Measurements from ENCODE around the gene THTPA.

THTPA gene

DNA sequence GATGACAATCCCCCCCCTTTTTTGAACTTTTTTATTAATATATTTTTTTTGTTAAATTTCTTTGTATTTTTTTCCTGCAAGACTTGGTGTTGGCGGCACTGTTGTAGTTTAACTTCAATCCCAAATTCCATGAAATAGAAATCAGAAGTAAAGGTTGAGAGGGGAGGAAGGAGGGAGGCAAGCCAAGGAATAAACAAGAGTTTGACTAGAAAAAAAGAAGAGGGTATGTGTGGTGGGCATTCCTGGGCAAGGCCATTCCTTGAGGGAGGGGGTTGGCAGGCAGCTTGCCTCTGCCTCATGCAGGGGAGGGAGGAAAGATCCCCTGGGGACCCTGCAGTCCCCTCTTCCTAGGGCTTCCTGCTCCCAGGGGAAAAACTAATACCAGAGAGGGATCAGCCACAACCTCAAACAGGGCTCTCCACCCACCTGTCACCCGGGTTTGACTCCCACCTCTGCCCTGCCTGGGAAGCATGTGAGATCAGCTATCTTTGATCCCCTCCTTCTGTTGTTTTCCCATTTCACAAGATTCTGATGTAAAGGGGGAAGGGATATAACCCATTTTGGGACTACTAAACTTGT lies 12.0 kb downstream of the THTPA start:
- no peak for ATAC-seq (replicated peaks; ENCODE audit: extremely low read depth, poor library complexity, severe bottlenecking)
- peaks cover 31% of the 10 kb centered on the region for H3K4me1 Mint-ChIP-seq
- H3K4me3 Mint-ChIP-seq, result peak overlapping the region; percentile 98
- H3K9me3 Mint-ChIP-seq, result no peaks in the 10 kb centered on the region
- peaks cover 12% of the 10 kb centered on the region for H3K36me3 Mint-ChIP-seq (ENCODE audit: insufficient read depth)
- H3K27me3 Mint-ChIP-seq, result peaks cover 16% of the 10 kb centered on the region
- peak overlapping the region; percentile 97 for H3K27ac Mint-ChIP-seq (ENCODE audit: low read depth)
- DNase-seq (ENCODE audit: low spot score in 2 of 2), result no peak

DNA sequence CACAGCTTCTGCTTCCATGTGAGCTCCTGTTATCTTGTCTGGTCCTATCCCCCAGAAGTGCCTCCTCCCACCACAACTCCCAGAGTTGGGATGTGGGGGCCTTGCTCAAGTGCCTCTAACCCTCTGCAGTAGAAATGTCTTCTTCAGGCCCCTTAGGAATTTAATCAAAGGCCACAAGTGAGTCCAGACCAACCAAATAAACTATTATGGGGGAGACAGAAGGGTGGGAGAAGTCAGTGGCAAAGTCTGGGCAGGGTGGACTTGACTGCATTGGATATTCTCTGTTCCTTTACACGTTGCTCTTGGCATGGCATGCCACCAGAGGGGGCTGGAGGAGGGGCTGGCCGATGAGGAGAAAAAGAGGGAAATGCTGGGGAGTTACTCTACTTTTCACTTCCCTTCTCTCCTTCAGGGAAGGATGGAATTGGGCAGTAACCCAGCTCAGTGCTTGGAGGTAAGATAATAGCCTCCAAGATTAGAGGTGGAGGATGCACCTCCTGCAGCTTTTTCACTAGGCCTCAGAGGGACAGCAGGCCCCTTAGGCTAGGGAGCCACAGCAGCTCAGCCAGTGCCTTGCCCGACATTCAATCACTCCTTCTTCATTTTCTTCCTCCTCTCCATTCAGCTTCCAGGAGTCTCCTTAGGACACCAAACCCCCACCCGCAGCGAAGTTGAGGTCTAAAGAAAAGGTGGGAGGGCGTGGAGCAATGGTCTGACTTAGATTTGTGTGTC lies 12.7 kb downstream of the THTPA start:
- Mint-ChIP-seq H3K36me3 (ENCODE audit: insufficient read depth) (peaks cover 10% of the 10 kb centered on the region), H3K27me3 (peaks cover 20% of the 10 kb centered on the region), H3K27ac (ENCODE audit: low read depth) (peak overlapping the region; percentile 97), H3K4me3 (peak overlapping the region; percentile 98), H3K4me1 (peaks cover 30% of the 10 kb centered on the region), H3K9me3 (no peaks in the 10 kb centered on the region)
- no peak for DNase-seq (ENCODE audit: low spot score in 2 of 2)
- no peak for ATAC-seq (replicated peaks; ENCODE audit: extremely low read depth, poor library complexity, severe bottlenecking)

DNA sequence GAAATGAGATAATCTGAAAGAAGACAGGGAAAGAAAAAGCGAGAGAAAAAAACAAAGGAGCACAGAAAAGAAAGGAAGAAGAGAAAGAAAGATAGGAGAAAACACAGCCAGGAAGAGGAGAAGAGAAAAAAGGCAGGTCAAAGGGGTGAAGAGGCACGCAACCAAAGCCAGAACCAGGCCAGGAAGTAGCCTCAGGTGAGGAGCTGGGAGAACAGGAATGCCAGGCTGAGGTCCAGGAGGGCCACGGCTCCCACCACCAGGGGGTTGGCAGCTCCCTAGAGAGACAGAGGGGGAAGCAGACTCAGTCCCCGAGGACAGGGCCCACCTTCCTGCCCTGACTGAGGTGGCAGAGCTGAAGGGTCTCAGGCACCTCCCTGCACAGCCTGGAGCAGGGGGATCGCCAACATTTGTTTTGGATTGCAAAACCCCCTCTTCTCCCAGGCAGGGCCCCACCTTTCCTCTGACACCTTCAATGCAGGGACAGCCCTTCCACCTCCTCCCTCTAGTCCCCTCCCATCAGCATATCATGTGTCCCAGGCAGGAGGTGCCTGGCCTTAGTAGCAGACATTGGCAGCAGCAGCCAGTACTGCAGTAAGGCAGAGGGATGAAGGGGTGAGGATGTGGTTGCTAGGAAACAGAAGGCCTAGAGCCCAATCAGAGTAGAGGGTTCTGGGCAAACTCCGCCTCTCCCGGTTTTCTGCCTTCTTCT lies 13.5 kb downstream of the THTPA start:
- DNase-seq (ENCODE audit: low spot score in 2 of 2) (no peak), ATAC-seq (replicated peaks; ENCODE audit: extremely low read depth, poor library complexity, severe bottlenecking) (no peak)
- Mint-ChIP-seq H3K27ac (ENCODE audit: low read depth) (peak overlapping the region; percentile 75), H3K4me3 (no peak overlapping the region), H3K9me3 (no peaks in the 10 kb centered on the region), H3K36me3 (ENCODE audit: insufficient read depth) (peaks cover 8% of the 10 kb centered on the region), H3K27me3 (peaks cover 20% of the 10 kb centered on the region), H3K4me1 (peaks cover 23% of the 10 kb centered on the region)

DNA sequence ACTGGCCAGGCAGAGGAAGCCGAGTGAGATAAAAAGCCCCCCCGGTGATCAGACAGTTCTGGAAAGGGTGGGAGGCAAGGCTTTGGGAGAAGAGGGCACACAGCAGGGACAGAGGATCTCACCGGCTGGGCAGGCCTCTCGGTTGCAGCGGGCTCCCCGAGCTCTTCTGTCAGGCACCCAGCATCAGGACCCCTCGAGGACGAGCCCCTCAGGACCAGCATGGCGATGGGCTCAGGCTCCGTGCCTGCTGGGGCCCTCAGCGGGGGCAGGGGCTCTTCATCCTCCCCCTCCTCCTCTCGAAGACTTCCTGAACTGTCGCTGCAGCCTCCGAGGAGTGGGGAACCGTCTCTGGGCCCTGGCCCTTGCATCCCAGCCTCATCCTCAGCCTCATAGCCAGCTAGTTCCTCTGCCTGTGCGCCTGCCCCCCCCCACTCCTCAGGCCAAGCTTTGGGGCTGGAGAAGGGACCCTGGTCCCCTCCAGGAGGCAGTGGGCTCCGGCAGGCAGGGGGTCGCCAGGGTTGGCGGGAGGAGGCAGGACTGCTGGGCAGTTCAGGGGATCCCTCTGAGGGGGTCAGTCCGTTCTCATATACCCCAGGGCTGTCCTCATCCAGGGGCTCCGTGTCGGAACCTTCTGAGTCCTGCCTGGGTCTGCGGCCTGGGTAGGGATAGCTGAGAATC lies 14.9 kb downstream of the THTPA start:
- ATAC-seq (replicated peaks; ENCODE audit: extremely low read depth, poor library complexity, severe bottlenecking) (no peak), DNase-seq (ENCODE audit: low spot score in 2 of 2) (no peak)
- peaks cover 23% of the 10 kb centered on the region for H3K4me1 Mint-ChIP-seq
- no peak overlapping the region for H3K27ac Mint-ChIP-seq (ENCODE audit: low read depth)
- no peak overlapping the region for H3K4me3 Mint-ChIP-seq
- H3K9me3 Mint-ChIP-seq, result no peaks in the 10 kb centered on the region
- H3K27me3 Mint-ChIP-seq, result peaks cover 31% of the 10 kb centered on the region
- peaks cover 6% of the 10 kb centered on the region for H3K36me3 Mint-ChIP-seq (ENCODE audit: insufficient read depth)

DNA sequence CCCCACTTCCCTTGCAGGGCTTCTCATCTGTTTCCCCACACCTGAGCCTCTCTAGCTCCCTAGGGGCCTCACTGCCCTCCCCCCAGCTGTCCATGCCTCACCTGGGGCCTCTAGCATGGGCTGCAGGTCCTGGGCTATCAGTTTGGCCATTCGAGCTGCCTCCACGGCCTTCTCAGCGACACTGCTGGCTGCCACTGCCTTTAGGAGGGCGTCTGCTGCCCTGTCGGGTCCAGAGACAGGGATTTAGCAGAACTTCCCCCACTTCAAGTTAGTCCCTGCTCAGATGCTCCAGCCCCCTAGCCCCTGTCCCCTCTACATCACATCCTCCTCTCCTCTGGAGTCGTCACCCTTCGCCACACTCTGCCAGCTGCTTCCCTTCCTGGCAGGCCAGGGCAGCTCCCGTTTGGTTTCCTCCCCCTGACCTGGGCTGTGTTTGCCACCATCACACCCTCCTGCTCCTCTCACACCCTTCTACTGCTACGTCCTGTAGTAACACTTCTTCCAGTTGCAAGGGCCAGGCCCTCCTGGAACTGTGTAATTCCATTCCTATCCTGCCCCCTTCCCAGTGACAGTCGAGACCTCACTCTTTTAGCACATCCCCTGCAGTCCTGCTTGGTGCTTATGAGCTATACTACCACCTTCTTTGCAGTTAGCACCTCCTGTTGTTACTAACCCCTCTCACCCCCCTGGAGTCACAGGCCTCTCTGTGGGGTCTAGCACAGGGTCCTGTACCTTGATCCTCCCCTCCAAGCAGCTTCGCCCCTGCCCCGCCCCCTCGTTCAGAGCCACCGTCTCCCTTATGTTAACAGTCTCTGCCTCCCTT lies 15.8 kb downstream of the THTPA start:
- Mint-ChIP-seq H3K27me3 (peaks cover 39% of the 10 kb centered on the region), H3K27ac (ENCODE audit: low read depth) (no peak overlapping the region)
- ATAC-seq (replicated peaks; ENCODE audit: extremely low read depth, poor library complexity, severe bottlenecking), result no peak

DNA sequence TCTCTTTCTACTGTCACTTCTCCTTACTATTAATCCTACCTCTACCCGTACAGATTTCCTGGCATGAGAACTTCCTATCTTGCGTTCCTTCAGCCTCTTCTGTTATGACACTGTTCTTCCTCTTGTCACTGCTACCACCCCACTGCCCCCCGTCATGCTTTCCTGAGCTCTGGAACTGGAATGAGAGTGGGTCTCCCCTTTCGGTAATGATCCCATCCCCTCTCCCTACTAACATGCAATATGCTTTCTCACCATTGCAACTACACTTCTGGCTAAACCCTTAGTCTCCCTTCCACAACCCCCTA lies 16.4 kb downstream of the THTPA start:
- no peak overlapping the region for H3K27ac Mint-ChIP-seq (ENCODE audit: low read depth)
- ATAC-seq (replicated peaks; ENCODE audit: extremely low read depth, poor library complexity, severe bottlenecking) (no peak), DNase-seq (ENCODE audit: low spot score in 2 of 2) (no peak)
- H3K9me3 Mint-ChIP-seq, result no peaks in the 10 kb centered on the region
- H3K4me3 Mint-ChIP-seq, result no peak overlapping the region
- H3K4me1 Mint-ChIP-seq, result peaks cover 25% of the 10 kb centered on the region
- peaks cover 44% of the 10 kb centered on the region for H3K27me3 Mint-ChIP-seq
- peaks cover 3% of the 10 kb centered on the region for H3K36me3 Mint-ChIP-seq (ENCODE audit: insufficient read depth)

More for the DNA sequence above, 15.8 kb downstream of the THTPA start:
- DNase-seq (ENCODE audit: low spot score in 2 of 2), result no peak
- Mint-ChIP-seq H3K36me3 (ENCODE audit: insufficient read depth) (peaks cover 4% of the 10 kb centered on the region), H3K4me1 (peaks cover 25% of the 10 kb centered on the region), H3K9me3 (no peaks in the 10 kb centered on the region), H3K4me3 (no peak overlapping the region)

DNA sequence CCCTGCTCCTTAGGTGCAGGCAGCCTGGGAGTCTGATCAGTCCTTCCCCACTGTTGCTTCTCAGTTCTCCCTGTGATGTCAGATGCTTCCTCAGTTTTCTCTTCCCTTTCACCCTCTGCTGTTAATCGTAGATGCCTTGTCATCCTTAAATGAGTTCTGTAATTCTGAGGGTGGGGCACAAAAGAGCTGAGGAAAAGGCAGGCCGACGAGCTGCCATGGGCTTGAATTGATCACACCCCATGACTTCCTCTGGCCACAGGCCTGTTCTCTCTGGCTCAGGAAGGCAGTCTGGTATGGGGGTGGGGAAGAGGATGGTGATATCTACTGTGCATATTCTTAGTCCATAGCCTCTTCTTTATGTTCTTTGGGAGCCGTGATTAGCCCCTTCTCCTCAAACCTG lies 16.8 kb downstream of the THTPA start:
- ATAC-seq (replicated peaks; ENCODE audit: extremely low read depth, poor library complexity, severe bottlenecking) (no peak), DNase-seq (ENCODE audit: low spot score in 2 of 2) (no peak)
- H3K27me3 Mint-ChIP-seq, result peaks cover 48% of the 10 kb centered on the region
- no peaks in the 10 kb centered on the region for H3K9me3 Mint-ChIP-seq
- H3K36me3 Mint-ChIP-seq (ENCODE audit: insufficient read depth), result peaks cover 1% of the 10 kb centered on the region
- peaks cover 22% of the 10 kb centered on the region for H3K4me1 Mint-ChIP-seq
- H3K4me3 Mint-ChIP-seq, result no peak overlapping the region
- no peak overlapping the region for H3K27ac Mint-ChIP-seq (ENCODE audit: low read depth)

DNA sequence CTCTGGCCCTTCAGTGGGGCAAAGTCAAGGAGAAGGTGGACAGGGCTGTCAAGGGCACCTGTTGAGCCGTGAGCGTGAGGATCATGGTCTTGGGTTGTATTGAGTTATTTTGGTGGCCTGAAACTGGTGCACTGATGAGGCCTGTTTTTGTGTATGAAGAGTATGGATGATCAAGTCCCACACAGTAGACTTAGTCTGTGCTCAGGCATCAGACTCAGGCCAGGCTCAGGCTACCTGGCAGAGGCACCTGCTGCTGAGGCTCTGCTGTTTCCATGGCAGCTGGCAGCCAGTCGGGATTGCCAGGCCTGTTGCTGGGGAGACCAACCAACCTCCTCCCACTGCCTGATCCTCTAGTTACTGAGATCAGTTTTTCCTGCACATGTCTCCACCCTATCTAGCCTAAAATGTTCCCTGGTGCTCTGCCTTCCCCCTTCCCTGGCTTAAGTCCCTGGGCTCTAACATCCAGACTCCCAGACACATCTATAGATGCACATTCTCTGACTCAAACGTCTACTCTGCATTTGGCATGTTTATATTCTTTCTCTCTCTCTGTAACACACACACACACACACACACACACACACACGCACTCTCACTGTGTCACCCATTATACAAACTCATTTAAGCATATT lies 17.4 kb downstream of the THTPA start:
- Mint-ChIP-seq H3K4me1 (peaks cover 18% of the 10 kb centered on the region), H3K27me3 (peaks cover 54% of the 10 kb centered on the region), H3K36me3 (ENCODE audit: insufficient read depth) (peaks cover 2% of the 10 kb centered on the region), H3K27ac (ENCODE audit: low read depth) (no peak overlapping the region), H3K4me3 (no peak overlapping the region), H3K9me3 (no peaks in the 10 kb centered on the region)
- ATAC-seq (replicated peaks; ENCODE audit: extremely low read depth, poor library complexity, severe bottlenecking) (no peak), DNase-seq (ENCODE audit: low spot score in 2 of 2) (no peak)

DNA sequence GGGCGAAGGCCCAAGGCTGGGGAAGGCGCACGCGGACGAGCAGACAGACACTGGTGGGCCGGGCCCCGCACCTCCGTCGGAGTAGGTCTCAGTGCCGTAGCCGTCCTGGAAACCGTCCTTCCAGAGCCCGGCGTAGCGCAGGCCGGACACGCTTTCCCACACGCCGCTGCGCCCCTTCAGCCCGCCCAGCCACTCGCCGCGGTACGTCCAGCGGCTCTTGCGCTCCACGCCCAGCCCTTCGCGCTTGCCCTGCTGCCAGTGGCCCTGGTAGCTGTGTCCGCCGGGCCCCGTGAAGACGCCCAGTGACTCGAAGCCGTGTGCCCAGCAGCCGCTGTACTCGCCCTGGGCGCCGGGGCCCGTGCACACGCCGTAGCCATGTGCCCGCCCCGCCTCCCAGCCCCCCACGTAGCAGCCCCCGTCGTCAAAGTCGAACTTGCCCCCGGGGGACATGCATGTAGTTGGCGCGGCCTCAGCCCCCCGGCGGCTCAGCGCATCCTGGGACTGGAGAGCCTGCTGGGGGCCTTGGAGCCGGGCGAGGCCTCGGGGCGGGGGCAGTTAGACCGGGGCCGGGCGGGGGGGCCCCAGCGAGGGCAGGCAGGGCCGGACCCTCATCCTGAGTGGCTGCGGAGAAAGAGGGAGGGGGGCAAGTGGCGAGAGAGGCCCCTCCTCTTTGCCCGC lies 21.1 kb downstream of the THTPA start:
- Mint-ChIP-seq H3K4me3 (peak overlapping the region; percentile 60), H3K27ac (ENCODE audit: low read depth) (no peak overlapping the region), H3K27me3 (peaks cover 71% of the 10 kb centered on the region), H3K9me3 (no peaks in the 10 kb centered on the region), H3K4me1 (peaks cover 17% of the 10 kb centered on the region), H3K36me3 (ENCODE audit: insufficient read depth) (peaks cover 2% of the 10 kb centered on the region)
- no peak for ATAC-seq (replicated peaks; ENCODE audit: extremely low read depth, poor library complexity, severe bottlenecking)
- DNase-seq (ENCODE audit: low spot score in 2 of 2), result no peak

DNA sequence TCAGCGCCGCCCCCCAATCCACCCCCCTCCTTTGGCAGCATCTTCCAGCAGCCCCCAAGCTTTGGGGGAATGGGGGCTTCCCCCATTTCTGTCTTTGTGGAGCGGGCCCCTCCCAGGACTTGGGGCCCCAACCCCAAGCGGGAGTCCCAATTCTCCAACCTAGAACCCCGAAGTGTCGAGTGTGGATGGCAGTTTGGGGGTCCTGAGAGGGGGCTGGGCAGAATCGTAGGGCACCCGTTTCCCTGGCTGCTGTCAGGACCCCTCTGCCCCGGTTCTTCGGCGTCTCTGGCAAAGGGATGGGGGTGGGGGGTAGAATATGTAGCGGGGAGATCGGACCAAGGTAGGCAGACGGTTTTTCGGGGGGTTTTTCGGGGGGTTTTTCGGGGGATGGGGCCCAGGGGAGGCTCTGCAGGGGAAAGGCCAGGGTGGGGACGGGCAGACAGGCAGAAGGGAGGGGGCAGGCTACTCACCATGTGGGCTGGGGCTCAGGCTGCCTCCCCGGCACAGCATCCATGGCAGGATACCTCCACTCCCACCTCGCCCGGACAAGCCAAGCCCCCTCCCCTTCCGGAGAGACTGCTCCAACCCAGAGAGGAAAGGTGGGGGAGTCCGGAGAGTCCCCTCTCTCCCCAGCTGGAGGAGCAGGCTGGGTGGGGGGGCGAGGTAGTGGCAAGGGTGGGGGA lies 21.8 kb downstream of the THTPA start:
- Mint-ChIP-seq H3K9me3 (no peaks in the 10 kb centered on the region), H3K4me1 (peaks cover 17% of the 10 kb centered on the region), H3K27ac (ENCODE audit: low read depth) (no peak overlapping the region), H3K4me3 (no peak overlapping the region), H3K27me3 (peaks cover 64% of the 10 kb centered on the region), H3K36me3 (ENCODE audit: insufficient read depth) (peaks cover 2% of the 10 kb centered on the region)
- DNase-seq (ENCODE audit: low spot score in 2 of 2) (no peak), ATAC-seq (replicated peaks; ENCODE audit: extremely low read depth, poor library complexity, severe bottlenecking) (no peak)

Data from central memory CD8-positive, alpha-beta T cell (primary cell).